ENCODE measurements around the gene KRTAP3-2.

GRCh38 chr17:40978575-40979151 lies 21.0 kb downstream of the KRTAP3-2 start:
- TF ChIP-seq EZH2 (IDR thresholded peaks at IDR 0.05; ENCODE audit: borderline replicate concordance, insufficient read depth, low read length, poor library complexity, severe bottlenecking) (no peak), CTCF (IDR thresholded peaks at IDR 0.05; ENCODE audit: poor library complexity, severe bottlenecking) (no peak), MXI1 (conservative IDR thresholded peaks at IDR 0.05; ENCODE audit: poor library complexity, severe bottlenecking) (no peak), POLR2AphosphoS5 (IDR thresholded peaks at IDR 0.05) (no peak), EP300 (conservative IDR thresholded peaks at IDR 0.05; ENCODE audit: poor library complexity, severe bottlenecking) (no peak), TAF1 (IDR thresholded peaks at IDR 0.05; ENCODE audit: low read depth) (no peak), RAD21 (conservative IDR thresholded peaks at IDR 0.05) (no peak)
